H9 (cell line): ENCODE data around the gene EPN1. TPM values are rescaled to one million over a fixed set of nuclear protein-coding genes. Genes with fewer than 3 reads are reported as not detected.

ENCODE experiments used
- DNase-seq: peaks from one replicate; pipeline ENCODE4 v3.0.0-alpha.2; 2017
- H2AFZ ChIP-seq: one replicate; pipeline ENCODE4 v1.6.1; 2013; ENCODE audit warnings: mild to moderate bottlenecking, low read length, control low read depth, moderate library complexity
- H2AK5ac ChIP-seq: 2 replicates; pipeline ENCODE4 v1.6.1; 2013; ENCODE audit warnings: low read length, control low read depth, mixed read lengths; ENCODE audit not compliant: insufficient read length
- H2BK120ac ChIP-seq: one replicate; pipeline ENCODE4 v1.6.1; 2013; ENCODE audit warnings: low read depth, mild to moderate bottlenecking, low read length, control low read depth, inconsistent platforms; ENCODE audit not compliant: poor library complexity, severe bottlenecking
- H2BK12ac ChIP-seq: 2 replicates; pipeline ENCODE4 v1.6.1; 2013; ENCODE audit warnings: low read length, control low read depth, mixed read lengths, low read depth; ENCODE audit not compliant: insufficient read length
- H2BK15ac ChIP-seq: 2 replicates; pipeline ENCODE4 v1.6.1; 2013; ENCODE audit warnings: low read depth, low read length, control low read depth
- H2BK20ac ChIP-seq: one replicate; pipeline ENCODE4 v1.6.1; 2013; ENCODE audit warnings: low read depth, mild to moderate bottlenecking, low read length, control low read depth, inconsistent platforms; ENCODE audit not compliant: poor library complexity, severe bottlenecking
- H2BK5ac ChIP-seq: 2 replicates; pipeline ENCODE4 v1.6.1; 2013; ENCODE audit warnings: low read length, control low read depth, mixed read lengths; ENCODE audit not compliant: insufficient read length
- H3K14ac ChIP-seq: 2 replicates; pipeline ENCODE4 v1.6.1; 2013; ENCODE audit warnings: low read length, control low read depth; ENCODE audit not compliant: insufficient read depth
- H3K18ac ChIP-seq: 2 replicates; pipeline ENCODE4 v1.6.1; 2013; ENCODE audit warnings: low read depth, mild to moderate bottlenecking, mixed read lengths, low read length, control low read depth; ENCODE audit not compliant: insufficient read length
- H3K23ac ChIP-seq: 2 replicates; pipeline ENCODE4 v1.6.1; 2013; ENCODE audit warnings: low read length, control low read depth, mixed read lengths, low read depth; ENCODE audit not compliant: insufficient read length
- H3K23me2 ChIP-seq: 2 replicates; pipeline ENCODE4 v1.6.1; 2013; ENCODE audit warnings: low read depth, mild to moderate bottlenecking, mixed read lengths, low read length, control low read depth; ENCODE audit not compliant: insufficient read length, poor library complexity, severe bottlenecking
- H3K27ac ChIP-seq: 2 replicates; pipeline ENCODE4 v1.5.1; 2013; ENCODE audit warnings: low read length, control low read depth, mixed read lengths, low read depth; ENCODE audit not compliant: insufficient read length
- H3K27me3 ChIP-seq: 2 replicates; pipeline ENCODE4 v1.6.1; 2013; ENCODE audit warnings: low read length, control low read depth, inconsistent platforms; ENCODE audit not compliant: insufficient read depth
- H3K4ac ChIP-seq: 2 replicates; pipeline ENCODE4 v1.6.1; 2013; ENCODE audit warnings: low read depth, mild to moderate bottlenecking, control low read depth, inconsistent platforms, low read length, moderate library complexity
- H3K4me1 ChIP-seq: 2 replicates; pipeline ENCODE4 v1.6.1; 2013; ENCODE audit warnings: low read length, control low read depth, inconsistent platforms; ENCODE audit not compliant: insufficient read depth
- H3K4me2 ChIP-seq: 2 replicates; pipeline ENCODE4 v1.6.1; 2013; ENCODE audit warnings: low read length, control low read depth, mixed read lengths; ENCODE audit not compliant: insufficient read length, insufficient read depth
- H3K56ac ChIP-seq: 2 replicates; pipeline ENCODE4 v1.6.1; 2013; ENCODE audit warnings: low read depth, mild to moderate bottlenecking, mixed read lengths, low read length, control low read depth; ENCODE audit not compliant: insufficient read length
- H3K79me1 ChIP-seq: 2 replicates; pipeline ENCODE4 v1.6.1; 2013; ENCODE audit warnings: low read depth, mild to moderate bottlenecking, moderate library complexity, low read length, control low read depth, inconsistent platforms; ENCODE audit not compliant: insufficient read depth, poor library complexity, severe bottlenecking
- H3K79me2 ChIP-seq: 2 replicates; pipeline ENCODE4 v1.6.1; 2013; ENCODE audit warnings: low read length, control low read depth, inconsistent platforms; ENCODE audit not compliant: insufficient read depth
- H3K9ac ChIP-seq: 2 replicates; pipeline ENCODE4 v1.6.1; 2013; ENCODE audit warnings: low read length, control low read depth, mixed read lengths; ENCODE audit not compliant: insufficient read length; ENCODE audit errors: extremely low read depth
- H3K9me3 ChIP-seq: one replicate; pipeline ENCODE4 v1.6.1; 2013; ENCODE audit warnings: low read depth, low read length, inconsistent platforms; ENCODE audit not compliant: control insufficient read depth
- H3T11ph ChIP-seq: one replicate; pipeline ENCODE4 v1.6.1; 2013; ENCODE audit warnings: mild to moderate bottlenecking, low read length, control low read depth, inconsistent platforms
- H4K20me1 ChIP-seq: one replicate; pipeline ENCODE4 v1.6.1; 2013; ENCODE audit not compliant: control insufficient read depth, insufficient read length, insufficient read depth
- H4K5ac ChIP-seq: 2 replicates; pipeline ENCODE4 v1.6.1; 2013; ENCODE audit warnings: low read depth, mild to moderate bottlenecking, mixed read lengths, low read length, control low read depth; ENCODE audit not compliant: insufficient read length
- H4K8ac ChIP-seq: replicated peaks from 2 replicates; pipeline ENCODE4 v1.6.1; 2013; ENCODE audit warnings: low read length, control low read depth, mixed read lengths, low read depth; ENCODE audit not compliant: insufficient read length
- H4K91ac ChIP-seq: 2 replicates; pipeline ENCODE4 v1.6.1; 2013; ENCODE audit warnings: low read depth, mild to moderate bottlenecking, moderate library complexity, mixed read lengths, low read length, control low read depth; ENCODE audit not compliant: insufficient read length
- H3K27ac Mint-ChIP-seq, 3 experiments: 2 replicates in 2 of 3; 3 replicates in 1 of 3; pipeline ENCODE4 v1.8.0; 2020 to 2021; ENCODE audit warnings: mixed read lengths in 3 of 3, mild to moderate bottlenecking in 1 of 3, moderate library complexity in 1 of 3
- H3K27me3 Mint-ChIP-seq: 2 replicates; pipeline ENCODE4 v1.8.0; 2021; ENCODE audit warnings: low read depth, mild to moderate bottlenecking, moderate library complexity, mixed read lengths
- H3K36me3 Mint-ChIP-seq, 3 experiments: 2 replicates in 2 of 3; 3 replicates in 1 of 3; pipeline ENCODE4 v1.8.0; 2020 to 2021; ENCODE audit warnings: low read depth in 3 of 3, mixed read lengths in 3 of 3; ENCODE audit not compliant: insufficient read depth in 1 of 3
- H3K4me1 Mint-ChIP-seq, 2 experiments: 2 replicates each; pipeline ENCODE4 v1.8.0; 2020; ENCODE audit warnings: mixed read lengths in 2 of 2
- H3K4me3 Mint-ChIP-seq, 2 experiments: 2 replicates in 1 of 2; 3 replicates in 1 of 2; pipeline ENCODE4 v1.8.0; 2020 to 2021; ENCODE audit warnings: mild to moderate bottlenecking in 2 of 2, mixed read lengths in 2 of 2, moderate library complexity in 1 of 2
- H3K9me3 Mint-ChIP-seq, 2 experiments: 2 replicates in 1 of 2; 3 replicates in 1 of 2; pipeline ENCODE4 v1.8.0; 2020; ENCODE audit warnings: mild to moderate bottlenecking in 2 of 2, mixed read lengths in 2 of 2, moderate library complexity in 1 of 2
- CTCF ChIP-seq: fragments of 200-600 bp; sonication (generic); conservative IDR thresholded peaks from 3 replicates; pipeline ENCODE4 v1.8.0; 2021; ENCODE audit warnings: antibody characterized with exemption, mild to moderate bottlenecking
- WGBS: extraction: QIAGEN DNeasy Blood & Tissue Kit; methylation state at CpG from one replicate; pipeline ENCODE4 v1.1.7; 2013; ENCODE audit warnings: missing lambda C conversion rate, low lambda C conversion rate, mixed read lengths; ENCODE audit not compliant: insufficient read length; ENCODE audit errors: extremely low coverage; 5-methylcytosine and 5-hydroxymethylcytosine counted together
- total RNA-seq: library from RNA; stranded (reverse); gene quantifications from 2 replicates; pipeline ENCODE4 v1.2.1, GENCODE V29; 2021

Gene EPN1
- total RNA-seq, 1 experiment from 2014 or later, result 159 TPM

GRCh38 chr19:55702131-55702627 lies 27.2 kb downstream of the EPN1 start:
- WGBS, result no CpG with 5 or more reads among the region's 13 CpGs
- H4K91ac ChIP-seq, result no peak overlapping the region
- no peak overlapping the region for H3K27ac ChIP-seq
- no peak overlapping the region for H3K23ac ChIP-seq
- H2AFZ ChIP-seq, result no peak overlapping the region
- H2AK5ac ChIP-seq, result no peak overlapping the region
- H4K20me1 ChIP-seq, result no peaks in the 10 kb centered on the region
- no peaks in the 10 kb centered on the region for H3K4me1 ChIP-seq
- no peaks in the 10 kb centered on the region for H3K23me2 ChIP-seq
- Mint-ChIP-seq H3K9me3 (peaks cover 28 to 60% of the 10 kb centered on the region in 2 experiments), H3K4me1 (no peaks in the 10 kb centered on the region), H3K36me3 (peaks cover 42 to 65% (median 61%) of the 10 kb centered on the region in 3 experiments), H3K4me3 (no peak overlapping the region), H3K27me3 (peaks cover 14% of the 10 kb centered on the region), H3K27ac (no peak overlapping the region)
- H3K4ac ChIP-seq, result no peak overlapping the region
- H3T11ph ChIP-seq, result no peak overlapping the region
- no peak overlapping the region for H4K8ac ChIP-seq
- no peak overlapping the region for H4K5ac ChIP-seq
- no peaks in the 10 kb centered on the region for H3K79me1 ChIP-seq
- H3K79me2 ChIP-seq, result no peaks in the 10 kb centered on the region
- H3K9me3 ChIP-seq, result no peaks in the 10 kb centered on the region
- no peak overlapping the region for H3K18ac ChIP-seq
- no peak overlapping the region for H2BK12ac ChIP-seq
- H2BK15ac ChIP-seq, result no peak overlapping the region
- H3K56ac ChIP-seq, result no peak overlapping the region
- no peak overlapping the region for H2BK120ac ChIP-seq
- H3K9ac ChIP-seq, result no peak overlapping the region
- no peaks in the 10 kb centered on the region for H3K27me3 ChIP-seq
- no peak overlapping the region for H3K14ac ChIP-seq
- no peak for DNase-seq
- H2BK5ac ChIP-seq, result no peak overlapping the region
- no peak for TF ChIP-seq CTCF
- H3K4me2 ChIP-seq, result no peak overlapping the region
- no peak overlapping the region for H2BK20ac ChIP-seq
